GM12878 (cell line): ENCODE measurements around the gene VIPR2. TPM values are rescaled to one million over a fixed set of nuclear protein-coding genes. Genes with fewer than 3 reads are reported as not detected.

Source experiments
- ATAC-seq: fragments of 200-7000 bp; cut with Tn5 transposase; 3 replicates; pipeline ENCODE4 v1.9.1; 2020; ENCODE audit warnings: mild to moderate bottlenecking, moderate library complexity
- BruUV-seq: library from RNA; stranded (reverse); fragments of 400-500 nt; replicated peaks from 2 replicates; lab custom pipeline; 2021; lab: Mats Ljungman, UMichigan
- CTCF ChIA-PET: fragments of 300-600 bp; sonication (Branson Sonifier 250); formaldehyde crosslinking; extraction: SDS; loops from one replicate; lab custom pipeline; 2021; ENCODE audit warnings: inconsistent platforms; lab: Yijun Ruan, JAX
- POLR2A ChIA-PET: fragments of 350-600 bp; formaldehyde crosslinking; extraction: SDS; loops from one replicate; lab custom pipeline; 2021; ENCODE audit warnings: inconsistent platforms; lab: Charles Lee
- RAD21 ChIA-PET: fragments of 300-600 bp; sonication (Branson Sonifier 250); formaldehyde crosslinking; loops from one replicate; lab custom pipeline; 2023; ENCODE audit warnings: antibody characterized with exemption; ENCODE audit not compliant: unreplicated experiment; lab: Charles Lee
- SMC1A ChIA-PET: fragments of 300-600 bp; sonication (Branson Sonifier 250); formaldehyde crosslinking; loops from one replicate; lab custom pipeline; 2023; ENCODE audit not compliant: unreplicated experiment, uncharacterized antibody; lab: Charles Lee
- DNase-seq: peaks from one replicate; pipeline ENCODE4 v3.0.0-alpha.2; 2011; ENCODE audit warnings: low read depth, low spot score
- FAIRE-seq: peaks from 3 replicates; lab custom pipeline; 2011; peaks lifted over from hg19 to GRCh38; lab: Jason Lieb, UNC
- H2AFZ ChIP-seq: 2 replicates; pipeline ENCODE4 v1.6.0; 2011; ENCODE audit warnings: low read depth, low read length, control low read depth; ENCODE audit not compliant: control insufficient read depth
- H3K27ac ChIP-seq: 2 replicates; pipeline ENCODE4 v1.5.1; 2011; ENCODE audit warnings: control low read depth; ENCODE audit not compliant: control insufficient read depth, insufficient read depth
- H3K27me3 ChIP-seq, 2 experiments: replicated peaks in 1 of 2; 2 replicates each; pipeline versions ENCODE4 v1.6.0 to v1.6.1; 2011; ENCODE audit warnings: low read length in 1 of 2; ENCODE audit not compliant: control insufficient read depth in 2 of 2, insufficient read depth in 2 of 2
- H3K36me3 ChIP-seq, 2 experiments: 2 replicates each; pipeline ENCODE4 v1.5.1; 2011; ENCODE audit warnings: low read length in 1 of 2; ENCODE audit not compliant: control insufficient read depth in 2 of 2, insufficient read depth in 2 of 2
- H3K4me1 ChIP-seq: 2 replicates; pipeline ENCODE4 v1.6.1; 2011; ENCODE audit warnings: mild to moderate bottlenecking, low read length, moderate library complexity, mixed read lengths; ENCODE audit not compliant: control insufficient read depth, insufficient read depth
- H3K4me2 ChIP-seq: 2 replicates; pipeline ENCODE4 v1.6.0; 2011; ENCODE audit warnings: control low read depth; ENCODE audit not compliant: control insufficient read depth, insufficient read depth
- H3K4me3 ChIP-seq: fragments of 200-600 bp; sonication (generic); 2 replicates; pipeline ENCODE4 v1.5.1; 2016
- H3K79me2 ChIP-seq: 2 replicates; pipeline ENCODE4 v1.6.0; 2011; ENCODE audit warnings: low read length; ENCODE audit not compliant: control insufficient read depth, insufficient read depth
- H3K9ac ChIP-seq: 2 replicates; pipeline ENCODE4 v1.8.0; 2011; ENCODE audit warnings: low read length, control low read depth, mixed read lengths; ENCODE audit not compliant: control insufficient read depth, insufficient read depth
- H3K9me3 ChIP-seq: replicated peaks from 3 replicates; pipeline ENCODE4 v1.5.1; 2011; ENCODE audit warnings: mild to moderate bottlenecking, low read length; ENCODE audit not compliant: control insufficient read depth, insufficient read depth
- H4K20me1 ChIP-seq: 2 replicates; pipeline ENCODE4 v1.6.0; 2011; ENCODE audit not compliant: control insufficient read depth, insufficient read depth
- ASH2L ChIP-seq: fragments of 300-600, 200-600 bp; sonication (generic); IDR thresholded peaks from 2 replicates; pipeline ENCODE4 v1.6.1; 2017; ENCODE audit warnings: low read depth, mild to moderate bottlenecking, borderline replicate concordance
- CUX1 ChIP-seq: IDR thresholded peaks from 2 replicates; pipeline ENCODE4 v1.6.1; 2012; ENCODE audit warnings: improper control_type of control experiment, low read depth, low read length; ENCODE audit not compliant: insufficient replicate concordance
- E2F4 ChIP-seq: IDR thresholded peaks from 2 replicates; pipeline ENCODE4 v1.6.1; 2012; ENCODE audit warnings: low read depth, low read length, improper control_type of control experiment
- ESRRA ChIP-seq: IDR thresholded peaks from 2 replicates; pipeline ENCODE4 v1.6.1; 2012; ENCODE audit warnings: mild to moderate bottlenecking, low read length, improper control_type of control experiment
- MTA3 ChIP-seq: IDR thresholded peaks from 2 replicates; pipeline ENCODE4 v1.6.1; 2012; ENCODE audit warnings: low read length, inconsistent platforms, borderline replicate concordance
- PAX8 ChIP-seq: fragments of 450-650 bp; IDR thresholded peaks from 2 replicates; pipeline ENCODE4 v1.6.1; 2017; ENCODE audit warnings: mild to moderate bottlenecking, moderate library complexity
- POU2F2 ChIP-seq: IDR thresholded peaks from 3 replicates; pipeline ENCODE4 v1.6.1; 2011; ENCODE audit warnings: low read depth, mild to moderate bottlenecking, low read length, borderline replicate concordance
- RFX5 ChIP-seq: IDR thresholded peaks from 2 replicates; pipeline ENCODE4 v1.6.1; 2011; ENCODE audit warnings: low read depth, low read length, improper control_type of control experiment
- YBX1 ChIP-seq: fragments of 450-650 bp; IDR thresholded peaks from 2 replicates; pipeline ENCODE4 v1.6.1; 2016; ENCODE audit warnings: antibody characterized with exemption
- WGBS: methylation state at CpG from one replicate; pipeline ENCODE4 v1.1.6; 2016; ENCODE audit warnings: low lambda C conversion rate; ENCODE audit not compliant: insufficient replicate concordance, insufficient coverage; ENCODE audit errors: missing lambda C conversion rate; 5-methylcytosine and 5-hydroxymethylcytosine counted together
- in situ Hi-C: fragments of 300-500 bp; cut with MboI; formaldehyde crosslinking; loops from 9 replicates; pipeline ENCODE4 v1.14.3; 2018; ENCODE audit warnings: mixed read lengths
- intact Hi-C: fragments of 100-400 bp; cut with micrococcal nuclease; formaldehyde crosslinking; loops from one replicate; pipeline ENCODE4 v1.14.2; 2022; ENCODE audit not compliant: unreplicated experiment
- polyA plus RNA-seq, 11 experiments: library from polyadenylated mRNA; depleted of rRNA in 4 of 11; unstranded in 6 of 11; stranded (reverse) in 5 of 11; fragments of >200 nt; fragmentation: Nextera tagmentation in 4 of 11; fragmentation: Illumina TruSeq in 1 of 11; extraction: Ambion mirVana in 4 of 11; extraction: Trizol in 1 of 11; gene quantifications; 1 replicate in 1 of 11; 2 replicates in 10 of 11; pipeline versions ENCODE4 v1.2.1 to v1.2.3, GENCODE V29; 2011 to 2016; ENCODE audit warnings: inconsistent platforms in 2 of 11, missing spikeins in 2 of 11, low read depth in 1 of 11
- total RNA-seq, 4 experiments: library from RNA; depleted of rRNA in 3 of 4; stranded (reverse); fragments of >200 nt in 3 of 4; fragmentation: Illumina TruSeq in 1 of 4; extraction: Trizol in 1 of 4; gene quantifications; 2 replicates each; pipeline versions ENCODE4 v1.2.1 to v1.2.3, GENCODE V29; 2013 to 2021

The VIPR2 gene
- total and polyA plus RNA-seq, 10 of the 15 experiments (the other 5 are each of a cell fraction or from before 2014, with no cell fraction given): not detected

GRCh38 chr7:159034394-159034793, 110.3 kb downstream of the VIPR2 start:
- RAD21 ChIA-PET: no interaction called here

More at GRCh38 chr7:159034394-159034793, 110.3 kb downstream of the VIPR2 start:
- Histone ChIP-seq H3K27ac (no peak overlapping the region), H4K20me1 (no peaks in the 10 kb centered on the region), H3K79me2 (no peaks in the 10 kb centered on the region), H3K4me2 (no peak overlapping the region), H3K9ac (no peak overlapping the region), H3K4me3 (no peak overlapping the region), H3K27me3 (no peaks in the 10 kb centered on the region), H2AFZ (no peak overlapping the region), H3K36me3 (no peaks in the 10 kb centered on the region), H3K4me1 (no peaks in the 10 kb centered on the region), H3K9me3 (no peaks in the 10 kb centered on the region)
- SMC1A ChIA-PET: no interaction called here
- BruUV-seq: no TSS peak
- in situ Hi-C loops (no loop called here), intact Hi-C loops (no loop called here)
- no peak for ATAC-seq
- FAIRE-seq: no peak
- WGBS: 38% methylated on average over 10 of the region's 10 CpGs
- CTCF ChIA-PET: no interaction called here
- DNase-seq: no peak
- POLR2A ChIA-PET: no interaction called here
- TF ChIP-seq YBX1: no peak
- TF ChIP-seq ESRRA: no peak
- no peak for TF ChIP-seq E2F4
- TF ChIP-seq POU2F2: no peak
- TF ChIP-seq PAX8: no peak
- TF ChIP-seq ASH2L: no peak
- no peak for TF ChIP-seq RFX5
- no peak for TF ChIP-seq CUX1
- no peak for TF ChIP-seq MTA3
